ENCODE data around the gene TUBG2.
A peak's percentile ranks its signal among the peaks of the same experiment; 100 is the strongest.

Gene TUBG2

GRCh38 chr17:42700586-42701289 lies 41.7 kb downstream of the TUBG2 start:
- DNase-seq, result no peak

GRCh38 chr17:42702446-42702845 lies 43.4 kb downstream of the TUBG2 start:
- DNase-seq, result no peak

DNA sequence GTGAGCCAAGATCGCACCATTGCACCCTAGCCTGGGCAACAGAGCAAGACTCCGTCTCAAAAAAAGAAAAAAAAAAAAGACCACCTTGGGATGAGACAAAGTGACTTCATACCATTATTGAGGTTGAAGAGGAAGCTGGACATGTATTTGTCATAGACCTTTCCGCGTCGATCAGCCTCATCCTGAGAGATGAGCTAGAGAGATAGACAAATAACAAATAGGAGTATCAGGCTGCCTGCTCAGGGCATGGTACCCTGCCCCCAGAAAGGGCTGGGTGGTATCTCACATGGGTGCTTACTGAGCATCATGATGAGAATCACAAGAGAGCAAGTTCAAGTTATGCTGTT lies 45.4 kb downstream of the TUBG2 start:
- DNase-seq, result no peak

DNA sequence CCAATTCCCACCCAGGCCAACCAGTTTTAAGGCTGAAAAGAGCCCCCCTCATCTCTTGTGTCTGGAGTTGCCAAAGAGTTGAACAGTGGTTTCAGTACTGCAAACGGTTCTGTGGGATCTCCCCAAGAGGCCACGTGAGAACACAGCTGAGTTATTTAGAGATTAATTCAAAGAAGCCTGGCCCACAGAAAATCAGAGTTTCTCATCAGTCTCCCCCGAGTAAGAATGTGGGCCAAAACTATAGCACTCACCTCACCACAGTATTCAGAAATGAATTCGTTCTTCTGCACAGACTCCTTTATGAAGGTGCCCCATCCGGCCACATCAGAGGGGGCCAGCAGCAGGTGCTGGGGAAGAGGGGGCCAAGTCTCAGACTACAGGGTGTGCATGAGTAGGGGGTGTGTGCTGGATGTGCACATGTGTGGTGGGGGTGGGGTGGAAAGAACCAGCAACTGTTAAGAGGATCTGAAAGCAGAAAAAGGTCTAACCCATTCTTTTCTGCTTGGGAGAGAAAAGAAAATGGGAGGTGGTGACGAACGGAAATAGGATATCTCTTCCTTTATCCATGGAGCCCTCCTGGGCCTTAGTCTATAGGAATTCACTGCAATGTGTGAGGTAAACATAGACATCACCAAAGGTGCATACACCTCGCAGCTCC lies 45.9 kb downstream of the TUBG2 start:
- DNase-seq, result peak; percentile 66

DNA sequence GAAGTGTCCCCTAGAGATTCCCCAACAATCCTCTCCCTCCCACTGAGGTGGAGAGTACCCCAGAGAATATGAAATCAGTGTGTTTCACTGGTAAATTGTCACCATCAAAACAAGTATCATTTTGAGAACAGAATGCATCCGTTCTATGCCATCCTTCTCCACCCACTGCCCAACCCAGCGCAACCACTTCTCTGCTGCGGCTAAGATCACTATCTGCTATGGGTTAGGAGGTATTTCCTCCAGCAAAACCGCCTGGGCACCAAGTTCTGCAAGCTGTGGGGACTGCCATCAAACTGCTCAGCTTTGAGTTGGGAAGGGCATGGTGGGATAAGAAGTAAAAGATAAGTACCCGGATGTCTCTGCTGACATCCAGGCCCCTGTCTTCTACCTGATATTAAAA lies 47.6 kb downstream of the TUBG2 start:
- DNase-seq, result peak; percentile 57

GRCh38 chr17:42708588-42708987 lies 49.5 kb downstream of the TUBG2 start:
- no peak for DNase-seq

DNA sequence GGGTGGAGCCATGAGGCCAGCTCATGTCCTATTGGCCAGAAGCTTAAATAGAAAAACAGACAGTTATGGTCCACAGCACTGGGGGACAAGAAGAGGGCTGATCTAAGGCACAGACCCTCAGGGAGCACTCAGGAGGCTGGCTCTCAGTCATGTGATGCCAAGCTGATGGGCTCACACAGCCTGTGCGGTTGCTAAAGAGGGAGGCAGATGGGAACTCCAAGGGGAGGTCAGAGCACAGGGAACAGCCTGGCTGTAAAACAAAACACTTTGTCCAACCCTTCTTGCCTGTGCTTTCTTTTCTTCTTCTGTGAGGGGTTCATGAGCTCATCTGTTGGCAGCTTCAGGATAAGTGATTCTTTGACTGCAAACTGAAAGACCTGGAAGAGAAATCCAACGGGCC lies 50.5 kb downstream of the TUBG2 start:
- no peak for DNase-seq
